ENCODE results near the gene CDK9.

DNA sequence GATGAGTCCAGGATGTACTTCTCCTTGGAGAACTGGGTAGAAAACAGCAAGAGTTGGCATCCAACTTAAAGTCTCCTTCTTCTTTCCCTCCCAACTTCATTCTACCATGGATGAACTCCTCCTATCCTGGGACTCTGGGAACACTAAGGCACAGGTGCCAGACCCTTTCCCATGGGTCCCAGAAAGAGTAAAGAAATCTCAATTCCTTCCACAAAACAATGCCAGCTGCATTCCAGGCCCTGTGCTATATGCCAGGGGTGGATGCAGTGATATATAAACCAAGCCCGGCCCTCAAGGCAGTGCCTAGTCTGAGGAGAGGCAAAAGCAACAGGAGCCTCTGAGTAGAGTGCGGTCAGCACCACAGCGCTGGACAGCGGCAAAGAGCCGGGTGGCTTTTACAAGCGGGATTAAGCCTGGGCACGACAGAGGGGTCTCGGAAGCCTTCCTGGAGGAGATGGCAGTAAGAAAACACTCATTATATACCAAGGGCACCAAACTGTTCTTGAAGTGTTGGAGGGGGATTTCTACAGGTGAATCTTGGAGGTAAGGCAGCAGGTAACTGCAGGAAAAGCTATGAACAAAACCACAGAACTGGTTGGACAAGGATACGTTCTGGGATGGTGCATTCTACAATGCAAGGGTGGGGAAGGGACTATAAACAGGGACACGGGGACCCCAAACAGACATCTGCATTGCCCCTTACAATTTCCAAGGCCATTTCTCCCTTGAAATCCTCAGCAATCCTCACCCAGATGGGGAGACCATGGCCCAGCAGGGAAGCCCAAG lies 34.4 kb upstream of the CDK9 start:
- TF ChIP-seq, protein P1, sequence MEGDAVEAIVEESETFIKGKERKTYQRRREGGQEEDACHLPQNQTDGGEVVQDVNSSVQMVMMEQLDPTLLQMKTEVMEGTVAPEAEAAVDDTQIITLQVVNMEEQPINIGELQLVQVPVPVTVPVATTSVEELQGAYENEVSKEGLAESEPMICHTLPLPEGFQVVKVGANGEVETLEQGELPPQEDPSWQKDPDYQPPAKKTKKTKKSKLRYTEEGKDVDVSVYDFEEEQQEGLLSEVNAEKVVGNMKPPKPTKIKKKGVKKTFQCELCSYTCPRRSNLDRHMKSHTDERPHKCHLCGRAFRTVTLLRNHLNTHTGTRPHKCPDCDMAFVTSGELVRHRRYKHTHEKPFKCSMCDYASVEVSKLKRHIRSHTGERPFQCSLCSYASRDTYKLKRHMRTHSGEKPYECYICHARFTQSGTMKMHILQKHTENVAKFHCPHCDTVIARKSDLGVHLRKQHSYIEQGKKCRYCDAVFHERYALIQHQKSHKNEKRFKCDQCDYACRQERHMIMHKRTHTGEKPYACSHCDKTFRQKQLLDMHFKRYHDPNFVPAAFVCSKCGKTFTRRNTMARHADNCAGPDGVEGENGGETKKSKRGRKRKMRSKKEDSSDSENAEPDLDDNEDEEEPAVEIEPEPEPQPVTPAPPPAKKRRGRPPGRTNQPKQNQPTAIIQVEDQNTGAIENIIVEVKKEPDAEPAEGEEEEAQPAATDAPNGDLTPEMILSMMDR (IDR thresholded peaks at IDR 0.05), result no peak
- TF ChIP-seq POLR2A (IDR thresholded peaks at IDR 0.05), result no peak

Data from esophagus squamous epithelium (tissue), 4 donors.